Stimulated activated CD8-positive, alpha-beta memory T cell treated with anti-CD3 and anti-CD28 coated beads, Interleukin-4, amount 100 ng/mL, for 24 hours (primary cell): ENCODE data around the gene CACTIN.
"Not testable (repeated sequence)": the region's sequence is repeated elsewhere in the genome, so short reads cannot be mapped to it uniquely, and the experiment has no call there.

Experiments used
- DNase-seq: peaks from one replicate; pipeline ENCODE4 v3.0.0-alpha.2; 2020; ENCODE audit warnings: low read depth

CACTIN gene

DNA sequence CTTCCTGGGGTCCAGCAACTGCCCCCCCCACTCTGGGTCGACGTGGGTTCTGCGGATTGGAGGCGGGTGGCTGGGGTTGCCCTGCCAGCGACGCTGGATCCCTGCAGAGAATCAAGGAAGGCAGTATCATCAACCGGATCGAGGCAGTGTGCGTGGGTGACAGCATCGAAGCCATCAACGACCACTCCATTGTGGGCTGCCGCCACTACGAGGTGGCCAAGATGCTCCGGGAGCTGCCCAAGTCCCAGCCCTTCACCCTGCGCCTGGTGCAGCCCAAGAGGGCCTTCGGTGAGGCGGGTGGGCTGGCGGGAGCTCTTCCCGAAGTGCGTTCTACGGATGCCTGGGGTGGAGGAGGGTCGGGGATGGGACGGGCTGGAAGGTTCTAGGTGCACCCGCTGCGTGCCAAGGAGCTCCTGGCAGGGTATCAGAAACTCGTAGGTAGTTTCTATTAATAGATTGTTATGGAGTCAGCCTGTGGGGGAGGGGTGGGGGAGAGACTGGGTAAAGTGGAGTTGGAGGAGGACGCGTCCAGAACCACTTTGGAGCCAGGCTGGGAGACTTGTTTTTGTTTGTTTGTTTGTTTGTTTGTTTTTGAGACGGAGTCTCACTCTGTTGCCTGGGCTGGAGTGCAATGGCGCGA is 39.8 kb downstream of the CACTIN start:
- DNase-seq = no peak

- DNase-seq = peak; percentile 21
Observed at GRCh38 chr19:3586127-3586626, 40.4 kb downstream of the CACTIN start.

DNA sequence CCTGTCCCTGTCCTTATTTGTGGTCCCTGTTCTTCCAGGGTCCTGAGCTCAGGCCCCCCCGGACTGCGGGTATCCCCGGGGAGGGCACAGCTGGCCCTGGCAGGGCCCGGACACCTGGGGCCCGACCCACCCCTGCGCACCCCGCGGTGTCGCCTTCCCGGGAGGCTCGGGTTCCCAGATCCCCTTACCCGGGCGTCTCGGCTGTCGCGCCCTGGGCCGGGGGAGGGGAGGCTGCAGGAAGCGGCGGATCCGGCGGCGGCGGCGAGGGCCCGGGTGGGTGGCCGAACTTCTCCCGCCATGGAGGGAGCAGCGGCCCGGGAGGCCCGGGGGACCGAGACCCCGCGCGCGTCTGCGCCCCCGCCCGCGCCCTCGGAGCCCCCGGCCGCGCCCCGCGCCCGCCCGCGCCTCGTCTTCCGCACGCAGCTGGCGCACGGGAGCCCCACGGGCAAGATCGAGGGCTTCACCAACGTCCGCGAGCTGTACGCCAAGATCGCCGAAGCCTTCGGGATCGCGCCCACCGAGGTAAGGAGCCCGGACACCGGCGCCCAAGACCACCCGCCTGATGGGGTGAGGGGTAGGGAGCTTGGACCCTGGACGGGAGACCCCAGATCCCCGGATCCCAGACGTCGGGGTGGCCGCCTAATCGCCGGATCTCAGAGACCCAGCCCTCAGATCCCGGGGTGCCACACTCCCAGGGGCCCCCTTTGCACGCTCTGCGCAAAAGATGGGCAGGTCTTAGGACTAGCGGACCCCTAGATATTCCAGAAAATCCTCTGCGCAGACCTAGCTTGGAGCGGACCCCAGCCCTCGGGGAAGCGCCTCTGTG is 41.1 kb downstream of the CACTIN start, which contains the start of gene GIPC3:
Gene GIPC3 (plus strand): TSS at position 178 of the 826 bp plus-strand sequence. CDS start 120 bp downstream, at position 298.
- DNase-seq = no peak

DNA sequence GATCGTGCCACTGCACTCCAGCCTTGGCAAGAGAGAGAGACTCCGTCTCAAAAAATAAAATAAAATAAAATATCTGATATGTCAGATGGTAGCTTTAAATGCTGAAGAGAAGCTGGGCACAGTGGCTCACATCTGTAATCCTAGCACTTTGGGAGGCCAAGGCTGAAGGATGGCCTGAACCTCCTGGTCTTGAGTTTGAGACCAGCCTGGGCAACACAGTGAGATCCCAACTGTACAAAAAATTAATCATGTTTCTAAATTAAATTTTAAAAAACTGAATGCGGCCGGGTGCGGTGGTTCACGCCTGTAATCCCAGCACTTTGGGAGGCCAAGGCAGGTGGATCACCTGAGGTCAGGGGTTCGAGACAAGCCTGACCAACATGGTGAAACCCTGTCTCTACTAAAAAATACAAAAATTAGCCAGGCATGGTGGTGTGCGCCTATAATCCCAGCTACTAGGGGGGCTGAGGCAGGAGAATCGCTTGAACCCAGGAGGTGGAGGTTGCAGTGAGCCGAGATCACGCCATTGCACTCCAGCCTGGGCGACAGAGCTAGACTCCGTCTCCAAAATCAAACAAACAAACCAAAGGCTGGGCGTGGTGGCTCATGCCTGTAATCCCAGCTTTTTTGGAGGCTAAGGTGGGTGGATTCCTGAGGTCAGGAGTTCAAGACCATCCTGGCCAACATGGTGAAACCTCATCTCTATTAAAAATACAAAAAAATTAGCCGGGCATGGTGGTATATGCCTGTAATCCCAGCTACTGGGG is 42.4 kb downstream of the CACTIN start:
- not testable (repeated sequence) for DNase-seq

- not testable (repeated sequence) for DNase-seq
Observed at GRCh38 chr19:3581792-3582191, 44.8 kb downstream of the CACTIN start.

- no peak for DNase-seq
Observed at GRCh38 chr19:3580156-3580934, 46.2 kb downstream of the CACTIN start.

DNA sequence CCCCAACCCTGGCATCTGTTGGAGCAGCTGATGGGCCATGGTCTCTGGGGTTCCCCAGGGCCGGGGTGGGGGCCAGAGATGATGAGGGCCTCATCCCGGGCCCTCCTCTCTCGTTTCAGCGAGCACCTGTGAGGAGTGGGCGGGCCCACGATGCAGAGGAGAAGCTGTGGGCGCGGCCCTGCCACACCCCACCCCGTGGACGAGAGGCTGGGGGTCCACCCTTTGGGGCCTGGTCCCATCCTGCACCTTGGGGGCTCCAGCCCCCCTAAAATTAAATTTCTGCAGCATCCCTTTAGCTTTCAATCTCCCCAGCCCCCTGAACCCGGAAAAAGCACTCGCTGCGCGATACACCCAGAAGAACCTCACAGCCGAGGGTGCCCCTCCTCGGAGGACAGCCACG is 48.2 kb downstream of the CACTIN start:
- DNase-seq = no peak

DNA sequence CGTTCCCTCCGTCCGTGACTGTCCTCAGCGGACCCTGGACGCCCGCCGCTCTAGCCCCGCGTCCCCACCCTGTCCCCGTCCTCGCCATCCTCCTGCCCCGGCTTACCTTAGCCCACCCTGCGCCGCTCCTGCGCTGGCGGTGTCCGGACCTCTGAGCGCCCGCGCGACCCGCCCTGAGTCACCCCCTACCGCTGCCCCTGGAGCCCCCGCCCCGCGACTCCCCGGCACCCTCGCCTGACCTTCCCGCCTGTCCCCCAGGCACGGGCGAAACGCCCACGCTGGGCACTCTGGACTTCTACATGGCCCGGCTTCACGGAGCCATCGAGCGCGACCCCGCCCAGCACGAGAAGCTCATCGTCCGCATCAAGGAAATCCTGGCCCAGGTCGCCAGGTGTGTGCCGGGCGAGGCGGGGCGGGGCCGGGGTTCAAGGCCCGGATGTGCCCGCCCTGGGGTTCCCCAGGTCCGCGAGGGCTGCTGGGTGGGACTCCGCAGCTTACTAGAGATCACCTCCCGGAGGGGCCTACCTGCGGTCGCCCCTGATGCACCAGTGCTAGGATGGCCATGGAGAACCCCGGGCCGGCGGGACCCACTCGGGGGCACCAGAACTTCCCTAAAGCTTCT is 48.8 kb downstream of the CACTIN start:
- DNase-seq = no peak

DNA sequence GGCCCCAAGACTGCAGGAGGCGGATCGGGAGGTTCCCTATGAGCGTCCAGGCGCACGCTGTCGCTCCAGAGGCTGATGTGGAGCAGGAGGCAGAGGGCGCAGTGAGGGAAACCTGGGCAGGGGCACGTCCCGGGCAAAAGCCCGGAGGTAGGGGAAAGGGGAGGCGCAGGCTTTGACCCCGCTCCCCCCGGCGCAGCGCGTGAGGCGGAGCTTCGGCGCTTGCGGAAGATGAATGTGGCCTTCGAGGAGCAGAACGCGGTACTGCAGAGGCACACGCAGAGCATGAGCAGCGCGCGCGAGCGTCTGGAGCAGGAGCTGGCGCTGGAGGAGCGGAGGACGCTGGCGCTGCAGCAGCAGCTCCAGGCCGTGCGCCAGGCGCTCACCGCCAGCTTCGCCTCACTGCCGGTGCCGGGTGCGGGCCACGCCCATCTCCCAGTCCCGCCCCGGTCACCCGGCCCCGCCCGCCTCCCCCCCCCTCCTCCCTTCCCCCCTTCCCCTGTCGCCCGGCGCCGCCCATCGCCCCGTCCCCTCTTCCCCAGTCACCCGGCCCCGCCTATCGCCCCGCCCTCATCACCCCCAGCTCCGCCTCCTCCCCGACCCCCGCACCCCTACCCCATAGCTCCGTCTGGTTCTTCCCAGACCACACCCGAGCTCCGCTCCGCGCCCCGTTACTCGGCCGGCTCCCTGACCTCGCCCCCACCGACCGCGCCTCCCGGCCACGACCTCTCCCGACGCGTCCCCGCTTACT is 49.7 kb downstream of the CACTIN start:
- no peak for DNase-seq

- DNase-seq = no peak
Observed at GRCh38 chr19:3575949-3576673, 50.5 kb downstream of the CACTIN start.

DNA sequence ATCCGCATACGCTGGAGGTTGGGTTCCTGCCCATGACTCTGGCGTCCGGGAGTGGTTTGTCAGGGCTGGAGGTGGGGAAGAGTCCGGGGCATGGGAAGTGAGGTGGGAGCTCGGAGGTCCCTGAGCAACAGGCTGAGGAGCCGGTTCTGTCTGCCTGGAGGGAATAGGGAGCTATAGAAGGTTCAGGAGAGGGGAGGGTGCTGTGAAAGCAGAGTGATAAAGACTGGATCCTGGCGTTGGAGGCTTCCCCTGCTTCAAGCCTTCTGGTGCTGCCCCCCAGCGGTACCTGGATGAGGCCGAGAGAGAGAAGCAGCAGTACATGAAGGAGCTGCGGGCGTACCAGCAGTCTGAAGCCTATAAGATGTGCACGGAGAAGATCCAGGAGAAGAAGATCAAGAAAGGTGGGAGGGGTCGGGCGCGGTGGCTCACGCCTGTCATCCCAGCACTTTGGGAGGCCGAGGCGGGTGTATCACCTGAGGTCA is 51.3 kb downstream of the CACTIN start:
- no peak for DNase-seq

DNA sequence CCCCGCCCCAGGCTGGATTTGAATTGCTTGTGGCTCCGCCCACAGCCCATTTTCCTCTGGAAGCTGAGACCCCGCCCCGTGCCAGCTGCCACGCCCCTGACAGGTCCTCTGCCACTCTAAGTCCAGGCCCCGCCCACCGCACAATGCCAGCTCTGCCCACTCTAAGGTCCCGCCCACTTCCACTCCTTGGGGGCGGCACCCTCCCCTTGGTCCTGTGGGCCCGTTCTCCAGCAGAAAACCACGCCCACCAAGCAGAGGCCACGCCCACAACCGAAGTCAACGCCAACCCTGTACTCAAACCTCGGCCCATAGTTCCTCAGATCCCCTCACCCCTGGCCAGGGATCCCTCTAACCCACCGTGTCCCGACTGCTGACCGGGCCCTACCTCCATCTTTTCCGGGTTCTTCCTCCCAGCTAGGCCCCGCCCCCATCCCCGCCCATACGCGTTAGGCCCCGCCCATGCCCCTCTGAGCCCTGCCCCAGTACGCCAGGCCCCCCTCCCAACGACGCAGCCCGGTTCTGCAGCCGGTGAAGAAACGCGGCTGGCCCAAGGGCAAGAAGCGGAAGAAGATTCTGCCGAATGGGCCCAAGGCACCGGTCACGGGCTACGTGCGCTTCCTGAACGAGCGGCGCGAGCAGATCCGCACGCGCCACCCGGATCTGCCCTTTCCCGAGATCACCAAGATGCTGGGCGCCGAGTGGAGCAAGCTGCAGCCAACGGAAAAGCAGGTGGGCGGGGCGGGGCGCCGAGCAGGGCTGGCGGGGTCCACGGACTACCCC is 52.5 kb downstream of the CACTIN start:
- DNase-seq = peak; percentile 71

GRCh38 chr19:3573162-3573857 is 53.3 kb downstream of the CACTIN start:
- no peak for DNase-seq

- DNase-seq = no peak
Observed at GRCh38 chr19:3572855-3573161, 53.8 kb downstream of the CACTIN start, which contains the start of gene HMG20B. Gene HMG20B, plus strand, starts transcription at chr19:3572944. Its CDS starts 366 bp downstream, at chr19:3573310.

DNA sequence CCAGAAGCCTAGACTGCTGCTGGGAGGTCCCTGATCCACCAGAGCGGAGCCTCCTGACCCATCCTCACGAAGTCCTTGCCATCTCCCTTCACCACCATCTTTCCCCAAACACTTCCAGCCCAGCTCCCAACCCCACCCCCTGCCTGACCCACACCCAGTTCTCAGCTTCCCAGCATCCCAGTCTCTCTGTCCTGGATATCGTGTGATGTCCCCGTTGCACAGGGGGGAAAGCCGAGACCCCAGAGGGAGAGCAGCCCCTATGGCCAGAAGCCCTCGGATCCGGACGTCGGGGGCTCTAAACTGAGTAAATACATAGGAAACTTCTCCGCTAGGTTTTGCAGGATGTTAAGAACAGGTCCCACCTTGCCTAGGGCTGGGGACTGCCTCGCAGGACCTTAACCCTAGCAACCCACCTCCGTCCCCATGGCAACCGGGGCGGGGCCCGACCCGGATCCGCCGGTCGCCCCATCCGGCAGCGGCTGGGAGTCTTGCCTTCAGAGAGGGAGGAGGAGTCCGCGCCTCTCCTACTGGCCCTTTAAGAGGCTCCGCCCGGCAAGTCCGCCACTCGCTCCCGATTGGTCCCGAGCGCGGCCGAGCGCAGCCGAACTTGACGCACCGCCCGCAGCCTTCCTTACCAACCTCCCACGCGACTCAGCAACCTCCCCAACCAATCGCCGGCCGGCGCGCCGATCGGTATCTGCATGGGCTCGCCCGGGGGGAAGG is 54.3 kb downstream of the CACTIN start:
- peak; percentile 99 for DNase-seq

GRCh38 chr19:3570606-3571011 is 56.0 kb downstream of the CACTIN start:
- DNase-seq = no peak

GRCh38 chr19:3570042-3570441 is 56.5 kb downstream of the CACTIN start:
- not testable (repeated sequence) for DNase-seq

GRCh38 chr19:3565139-3565538 is 61.5 kb downstream of the CACTIN start:
- DNase-seq = no peak
